ENCODE results near the gene COPS8. TPM values are rescaled to one million over a fixed set of nuclear protein-coding genes. Genes with fewer than 3 reads are reported as not detected.

COPS8 gene
- total and polyA plus RNA-seq, 5 experiments from 2014 or later, result 29.1 to 56.1 (median 51.0) TPM

DNA sequence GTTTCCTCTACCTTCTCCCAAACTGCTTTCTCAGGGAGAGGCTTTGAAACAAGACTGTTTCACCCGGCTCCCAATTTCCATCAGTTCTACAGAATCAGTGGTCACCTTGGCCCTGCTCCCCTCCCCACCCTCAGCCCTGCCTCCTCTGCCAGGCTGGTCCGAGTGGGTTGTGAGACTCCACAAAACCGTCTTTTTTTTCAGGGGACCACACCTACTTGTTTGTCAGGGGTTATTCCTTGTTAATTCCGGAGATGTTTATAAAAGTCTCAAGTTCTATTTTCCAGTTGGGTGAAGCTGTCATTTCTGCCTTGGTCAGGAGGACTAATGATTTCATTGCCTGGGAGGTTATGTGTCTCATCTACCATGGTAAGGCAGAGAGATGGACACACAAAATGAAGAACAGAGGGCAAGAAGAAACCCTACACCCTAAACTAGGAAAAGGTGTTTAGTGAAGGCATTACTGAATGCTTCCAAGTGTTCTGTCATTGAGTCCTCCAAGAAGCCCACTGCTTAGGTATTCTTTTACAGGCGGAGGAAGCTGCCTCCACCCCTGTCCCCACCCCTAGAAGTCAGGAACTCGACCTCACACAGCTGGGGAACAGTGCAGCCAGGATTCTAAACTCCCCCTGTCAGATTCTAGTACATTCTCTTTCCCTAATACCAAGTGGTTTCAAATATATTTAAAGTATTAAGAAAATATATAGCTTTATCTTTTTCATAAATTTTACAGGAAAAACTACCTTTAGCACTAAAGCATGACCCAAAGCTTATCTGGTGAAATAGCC is 46.3 kb downstream of the COPS8 start:
- Mint-ChIP-seq H3K27ac (no peak overlapping the region), H3K4me3 (no peak overlapping the region), H3K36me3 (peaks cover 0 to 7% (median 0%) of the 10 kb centered on the region in 3 donors), H3K27me3 (peaks cover 0 to 4% (median 0%) of the 10 kb centered on the region in 5 donors), H3K9me3 (no peaks in the 10 kb centered on the region), H3K4me1 (no peaks in the 10 kb centered on the region)
- POLR2A ChIA-PET, result no interaction called here
- ATAC-seq (no peak), DNase-seq (peak in 1 of 10 donors; percentile 46)

DNA sequence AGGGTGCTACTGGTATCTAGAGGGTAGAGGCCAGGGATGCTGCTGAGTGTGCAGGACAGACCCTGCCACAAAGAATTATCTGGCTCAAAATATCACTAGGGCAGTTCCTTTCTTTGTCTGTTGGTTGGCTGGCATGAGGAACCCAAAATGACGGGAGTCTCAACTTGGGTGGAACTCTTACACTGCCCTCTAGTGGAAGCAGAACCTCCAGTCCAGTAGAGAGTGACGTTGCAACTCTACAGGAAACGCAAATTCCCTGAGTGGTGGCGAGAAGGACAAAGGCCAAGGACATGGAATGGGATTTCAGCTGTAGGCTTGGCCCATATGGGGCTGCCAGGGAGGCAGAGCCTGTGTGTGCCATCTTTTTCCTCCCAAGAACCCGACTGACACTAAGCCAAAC is 47.1 kb downstream of the COPS8 start:
- Mint-ChIP-seq H3K9me3 (no peaks in the 10 kb centered on the region), H3K27me3 (peaks cover 0 to 4% (median 0%) of the 10 kb centered on the region in 5 donors), H3K4me1 (no peaks in the 10 kb centered on the region), H3K27ac (no peak overlapping the region), H3K36me3 (peaks cover 0 to 7% (median 0%) of the 10 kb centered on the region in 3 donors), H3K4me3 (no peak overlapping the region)
- POLR2A ChIA-PET, result no interaction called here
- ATAC-seq (no peak), DNase-seq (no peak)

DNA sequence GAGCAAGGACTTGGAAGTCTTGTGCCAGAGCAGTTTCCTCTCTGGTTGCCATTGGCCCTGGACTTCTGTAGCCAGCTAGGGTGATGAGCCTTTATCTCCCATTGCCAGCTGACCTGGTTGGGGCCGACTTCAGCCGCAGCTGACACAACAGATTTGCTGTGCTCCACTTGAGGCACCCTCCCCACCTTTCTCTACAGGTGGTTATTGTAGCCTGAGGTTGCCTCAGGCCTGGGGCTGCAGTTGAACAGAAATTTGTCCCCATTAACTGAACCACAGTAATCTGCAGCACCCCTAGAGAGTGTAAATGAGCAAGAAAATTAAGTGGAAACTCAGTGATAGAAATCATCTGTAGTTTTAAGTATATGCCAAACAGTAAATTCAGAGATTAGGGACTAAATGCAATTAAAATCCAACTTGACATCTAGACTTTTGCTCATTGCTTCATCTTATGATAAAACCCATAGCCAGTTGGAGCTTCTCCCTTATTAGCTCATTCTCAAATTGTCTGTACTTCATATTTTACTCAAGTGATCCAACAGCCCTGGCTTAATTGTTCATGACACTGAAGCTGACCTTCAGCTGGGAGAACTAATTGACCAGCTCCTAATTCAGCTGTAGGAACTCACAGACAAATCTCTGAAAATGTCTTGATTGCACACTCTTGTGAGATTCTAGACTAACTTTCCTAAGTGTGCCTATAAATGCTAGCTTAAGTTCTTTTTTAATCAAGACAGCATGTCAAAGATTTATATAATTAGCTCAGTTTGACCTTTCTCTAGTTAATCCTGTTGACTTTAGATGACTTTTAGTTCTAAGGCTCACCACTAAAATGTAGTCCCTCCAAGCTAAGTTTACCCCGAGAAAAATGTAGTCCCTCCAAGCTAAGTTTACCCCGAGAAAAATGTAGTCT is 48.9 kb downstream of the COPS8 start:
- POLR2A ChIA-PET, result no interaction called here
- ATAC-seq, result no peak
- H3K27me3 Mint-ChIP-seq, result peaks cover 0 to 4% (median 0%) of the 10 kb centered on the region in 5 donors
- no peak overlapping the region for H3K4me3 Mint-ChIP-seq
- H3K36me3 Mint-ChIP-seq, result peaks cover 0 to 7% (median 0%) of the 10 kb centered on the region in 3 donors
- DNase-seq, result no peak
- H3K9me3 Mint-ChIP-seq, result no peaks in the 10 kb centered on the region
- H3K27ac Mint-ChIP-seq, result no peak overlapping the region
- H3K4me1 Mint-ChIP-seq, result no peaks in the 10 kb centered on the region

DNA sequence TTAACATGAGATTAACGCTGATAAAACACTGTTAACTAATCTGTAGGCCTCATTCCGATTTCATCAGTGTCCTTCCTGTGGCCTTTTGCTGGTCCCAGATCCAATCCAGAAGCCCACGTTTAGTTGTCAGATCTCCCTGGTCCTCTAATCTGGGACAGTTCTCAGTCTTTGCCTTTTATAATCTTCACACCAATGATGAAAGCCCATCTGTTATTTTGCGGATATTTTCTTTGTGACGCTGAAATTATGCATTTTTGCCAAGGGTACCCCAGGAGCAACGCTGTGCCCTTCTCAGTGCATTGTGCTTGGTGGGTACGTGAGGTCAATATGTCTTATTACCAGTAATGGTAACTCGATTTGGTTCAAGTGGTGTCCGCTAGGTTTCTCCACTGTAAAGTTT is 51.1 kb downstream of the COPS8 start:
- no peak overlapping the region for H3K27ac Mint-ChIP-seq
- POLR2A ChIA-PET, result no interaction called here
- no peaks in the 10 kb centered on the region for H3K4me1 Mint-ChIP-seq
- no peak for DNase-seq
- no peaks in the 10 kb centered on the region for H3K9me3 Mint-ChIP-seq
- H3K4me3 Mint-ChIP-seq, result no peak overlapping the region
- ATAC-seq, result no peak
- H3K36me3 Mint-ChIP-seq, result peaks cover 0 to 7% (median 2%) of the 10 kb centered on the region in 3 donors
- peaks cover 0 to 7% (median 0%) of the 10 kb centered on the region in 5 donors for H3K27me3 Mint-ChIP-seq

DNA sequence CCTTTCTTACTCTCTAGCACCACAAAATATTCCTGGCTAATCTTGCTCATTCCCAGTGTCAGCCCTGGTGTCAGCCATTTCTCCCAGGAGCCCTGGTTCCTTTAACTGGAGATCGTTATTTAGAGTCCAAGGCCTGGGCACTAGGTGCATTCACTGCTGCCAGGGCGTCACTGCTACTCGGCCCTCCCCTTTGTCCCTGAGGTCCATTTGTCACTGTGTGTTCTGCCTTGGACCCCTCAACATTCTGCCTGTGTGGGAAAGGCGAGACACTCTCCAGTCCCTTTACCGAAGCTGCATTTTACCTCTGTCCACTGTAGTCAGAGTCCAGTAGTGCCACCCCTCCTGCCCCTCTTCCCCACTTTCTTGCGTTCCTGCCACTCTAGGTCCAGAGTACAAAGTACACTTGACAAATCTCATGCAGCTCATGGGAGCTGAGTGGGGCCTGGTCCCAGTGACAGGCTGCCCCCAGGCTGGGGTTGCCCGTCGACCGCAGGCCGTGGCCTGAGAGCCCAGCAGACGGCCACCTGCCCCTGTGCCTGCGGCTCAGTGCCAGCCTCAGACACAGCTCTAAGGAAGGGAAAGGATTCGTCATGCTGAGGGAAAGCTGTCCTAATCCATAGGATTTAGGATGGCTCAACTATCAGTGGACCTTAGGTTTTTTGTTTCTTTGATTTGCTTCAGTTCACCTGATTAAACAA is 52.1 kb downstream of the COPS8 start:
- Mint-ChIP-seq H3K27ac (no peak overlapping the region), H3K4me3 (no peak overlapping the region), H3K27me3 (peaks cover 0 to 8% (median 0%) of the 10 kb centered on the region in 5 donors), H3K4me1 (no peaks in the 10 kb centered on the region), H3K9me3 (no peaks in the 10 kb centered on the region), H3K36me3 (peaks cover 0 to 7% (median 2%) of the 10 kb centered on the region in 3 donors)
- ATAC-seq (no peak), DNase-seq (no peak)
- POLR2A ChIA-PET, result no interaction called here

DNA sequence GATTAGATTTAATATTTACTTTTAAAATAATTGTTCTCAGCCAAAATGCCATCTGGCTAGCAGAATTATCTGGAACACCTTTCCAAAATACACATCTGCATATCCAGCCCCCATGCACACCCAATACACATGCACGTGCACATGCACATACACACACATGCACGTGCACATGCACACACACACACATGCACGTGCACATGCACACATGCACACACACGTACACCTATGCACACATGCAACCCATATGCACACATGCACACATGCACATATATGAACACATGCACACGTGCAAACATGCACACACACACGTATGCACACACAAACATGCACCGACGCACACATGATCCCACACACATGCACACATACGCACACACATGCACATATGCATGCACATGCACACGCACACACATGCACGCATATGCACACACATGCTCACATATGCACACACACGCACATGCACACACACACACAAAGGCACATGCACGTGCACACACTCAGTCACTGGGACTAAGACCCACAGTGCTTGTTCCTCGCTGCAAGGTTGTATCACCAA is 53.5 kb downstream of the COPS8 start:
- POLR2A ChIA-PET, result no interaction called here
- DNase-seq (no peak), ATAC-seq (no peak)
- Mint-ChIP-seq H3K27me3 (peaks cover 0 to 6% (median 0%) of the 10 kb centered on the region in 5 donors), H3K9me3 (peaks cover 0 to 5% (median 0%) of the 10 kb centered on the region in 9 donors), H3K27ac (no peak overlapping the region), H3K4me1 (no peaks in the 10 kb centered on the region), H3K36me3 (peaks cover 2 to 6% (median 2%) of the 10 kb centered on the region in 3 donors), H3K4me3 (no peak overlapping the region)

DNA sequence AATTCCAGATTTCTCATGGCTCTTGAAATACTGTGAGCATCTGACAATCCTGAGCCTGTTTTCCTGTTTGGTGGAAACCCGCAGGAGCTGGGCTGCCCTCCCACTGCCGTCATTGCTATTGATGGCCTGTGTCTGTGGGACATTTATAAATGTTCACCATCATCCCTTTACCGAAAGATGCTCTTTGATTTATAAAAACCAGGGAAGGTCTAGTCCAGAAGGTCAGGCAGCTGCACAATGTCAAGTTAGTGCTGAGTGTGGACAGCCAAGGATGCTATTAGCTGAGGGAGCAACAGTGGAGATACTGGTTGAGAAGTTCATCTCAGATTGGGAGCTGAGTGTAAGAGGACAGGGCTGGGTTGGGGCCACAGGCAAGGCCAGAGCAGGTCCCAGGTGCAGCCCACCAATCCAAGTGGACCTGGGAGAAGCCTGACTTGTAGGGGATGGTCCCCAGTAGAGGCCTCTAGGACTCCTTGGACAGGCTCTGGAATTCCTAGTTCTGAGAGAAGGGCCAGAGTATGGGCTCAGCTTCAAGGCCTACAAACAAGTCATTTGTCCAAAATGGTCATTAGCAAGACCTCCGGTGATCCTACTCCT is 55.1 kb downstream of the COPS8 start:
- POLR2A ChIA-PET, result no interaction called here
- no peak overlapping the region for H3K4me3 Mint-ChIP-seq
- no peak overlapping the region for H3K27ac Mint-ChIP-seq
- peaks cover 0 to 18% (median 2%) of the 10 kb centered on the region in 9 donors for H3K9me3 Mint-ChIP-seq
- H3K36me3 Mint-ChIP-seq, result peaks cover 3 to 11% (median 4%) of the 10 kb centered on the region in 3 donors
- ATAC-seq (no peak), DNase-seq (no peak)
- H3K4me1 Mint-ChIP-seq, result no peaks in the 10 kb centered on the region
- H3K27me3 Mint-ChIP-seq, result peaks cover 0 to 7% (median 0%) of the 10 kb centered on the region in 5 donors

DNA sequence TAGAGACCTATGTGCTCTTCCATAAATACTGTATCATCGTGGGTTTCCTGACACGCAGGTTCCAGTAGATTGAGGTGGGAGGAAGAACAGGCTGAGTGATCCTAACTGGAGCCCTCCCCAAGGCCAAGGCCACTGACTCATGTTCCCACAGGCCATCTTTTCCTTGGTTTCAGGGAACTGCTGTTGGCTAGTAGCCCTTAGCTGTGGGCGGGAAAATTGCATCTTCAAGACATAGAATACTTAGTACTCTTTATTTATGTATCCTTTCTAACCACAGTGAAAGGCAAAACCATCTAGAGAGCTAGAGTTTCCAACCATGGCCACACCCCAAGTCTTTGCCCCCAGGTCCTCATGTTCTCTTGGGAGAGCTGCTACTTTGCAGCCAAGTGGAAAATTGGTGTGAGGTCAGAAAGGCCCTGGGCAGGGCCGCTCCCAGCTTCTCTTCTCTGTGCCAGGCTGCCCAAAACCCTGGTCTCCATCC is 55.9 kb downstream of the COPS8 start:
- no peak overlapping the region for H3K4me3 Mint-ChIP-seq
- POLR2A ChIA-PET, result no interaction called here
- ATAC-seq, result no peak
- H3K27me3 Mint-ChIP-seq, result peaks cover 0 to 7% (median 0%) of the 10 kb centered on the region in 5 donors
- H3K36me3 Mint-ChIP-seq, result peaks cover 3 to 18% (median 8%) of the 10 kb centered on the region in 3 donors
- H3K4me1 Mint-ChIP-seq, result no peaks in the 10 kb centered on the region
- no peak for DNase-seq
- peaks cover 0 to 27% (median 9%) of the 10 kb centered on the region in 9 donors for H3K9me3 Mint-ChIP-seq
- no peak overlapping the region for H3K27ac Mint-ChIP-seq

DNA sequence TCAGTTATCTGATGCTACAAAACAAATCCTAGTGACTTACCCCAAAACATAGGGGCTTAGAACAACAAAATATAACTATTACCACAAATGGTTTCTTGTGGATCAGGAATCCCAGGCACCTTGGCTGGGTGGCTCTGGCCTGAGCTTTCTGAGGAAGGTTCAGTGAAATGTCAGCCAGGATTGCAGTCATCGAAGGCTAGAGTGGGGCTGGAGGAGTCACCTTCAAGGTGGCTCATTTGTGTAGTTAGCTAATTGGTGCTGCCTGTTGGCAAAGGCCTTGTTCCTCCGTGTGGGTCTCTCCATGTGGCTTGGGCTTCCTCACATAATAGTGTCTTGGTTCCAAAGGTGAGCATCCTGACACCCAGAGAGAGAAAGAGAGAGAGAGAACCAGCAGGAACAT is 57.4 kb downstream of the COPS8 start:
- Mint-ChIP-seq H3K36me3 (peaks cover 3 to 23% (median 8%) of the 10 kb centered on the region in 3 donors), H3K9me3 (peaks cover 2 to 42% (median 22%) of the 10 kb centered on the region in 9 donors), H3K27me3 (peaks cover 0 to 7% (median 0%) of the 10 kb centered on the region in 5 donors), H3K4me3 (no peak overlapping the region), H3K4me1 (no peaks in the 10 kb centered on the region), H3K27ac (peak overlapping the region in 1 of 10 donors; percentile 6)
- POLR2A ChIA-PET, result no interaction called here
- DNase-seq (no peak), ATAC-seq (no peak)

DNA sequence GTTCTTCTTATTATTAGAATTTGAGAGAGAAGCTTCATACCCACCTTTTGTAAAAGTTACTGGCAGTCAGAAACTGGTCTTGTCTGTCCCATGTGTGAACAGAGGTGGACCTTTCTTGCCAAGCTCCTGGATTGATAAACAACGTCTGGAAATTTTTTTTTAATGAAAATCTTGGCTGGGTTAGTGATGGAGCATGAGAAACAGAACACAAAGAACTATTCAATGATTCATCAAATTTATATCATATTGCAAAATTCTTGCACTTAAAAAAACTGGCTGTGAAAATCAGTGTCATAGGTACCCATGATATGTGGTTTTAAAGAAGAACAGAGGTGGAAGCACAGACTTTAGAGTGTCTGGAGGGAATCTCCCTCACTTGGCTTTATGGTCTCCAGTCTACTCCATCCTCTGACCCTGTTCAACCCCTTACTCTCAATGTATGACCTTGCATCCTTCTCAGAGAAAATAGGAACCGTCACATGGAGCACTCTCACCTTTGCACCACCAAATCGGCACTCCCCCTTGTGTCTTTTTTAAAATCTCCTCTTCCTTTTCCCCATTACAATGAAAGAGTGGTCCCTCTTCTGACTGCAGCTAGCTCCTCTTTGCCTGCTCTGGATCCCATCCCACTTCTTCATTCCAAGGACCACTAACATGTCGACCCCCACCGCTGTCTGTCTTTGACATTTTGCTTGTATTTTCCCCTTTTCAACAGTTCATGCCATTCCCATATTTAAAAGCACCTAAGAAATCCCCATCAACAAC is 58.2 kb downstream of the COPS8 start:
- DNase-seq, result no peak
- Mint-ChIP-seq H3K4me3 (no peak overlapping the region), H3K27me3 (peaks cover 0 to 7% (median 0%) of the 10 kb centered on the region in 5 donors), H3K36me3 (peaks cover 3 to 26% (median 8%) of the 10 kb centered on the region in 3 donors), H3K4me1 (no peaks in the 10 kb centered on the region), H3K27ac (no peak overlapping the region), H3K9me3 (peaks cover 2 to 48% (median 25%) of the 10 kb centered on the region in 9 donors)
- no peak for ATAC-seq
- POLR2A ChIA-PET, result no interaction called here

DNA sequence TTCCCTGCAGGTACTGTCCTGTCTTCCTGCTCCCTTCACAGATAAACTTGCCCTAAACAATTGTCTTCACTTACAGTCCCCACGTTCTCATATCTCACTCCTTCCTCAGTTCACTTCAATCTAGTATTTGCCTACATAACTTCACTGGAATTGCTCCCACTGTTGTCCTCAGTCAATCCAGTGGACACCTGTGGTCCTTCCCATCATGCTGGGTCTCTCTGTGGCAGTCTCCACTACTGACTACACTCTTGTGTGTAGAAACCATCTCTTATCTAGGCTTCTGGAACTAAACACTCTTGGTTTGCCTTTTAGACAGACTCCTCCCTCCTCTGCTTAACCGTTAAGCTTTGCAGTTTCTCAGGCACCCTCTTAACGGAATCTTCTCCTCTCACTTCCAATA is 58.8 kb downstream of the COPS8 start:
- Mint-ChIP-seq H3K4me1 (no peaks in the 10 kb centered on the region), H3K4me3 (no peak overlapping the region), H3K27ac (no peak overlapping the region), H3K27me3 (peaks cover 0 to 7% (median 0%) of the 10 kb centered on the region in 5 donors), H3K36me3 (peaks cover 3 to 26% (median 8%) of the 10 kb centered on the region in 3 donors), H3K9me3 (peaks cover 2 to 48% (median 25%) of the 10 kb centered on the region in 9 donors)
- POLR2A ChIA-PET, result no interaction called here
- DNase-seq (no peak), ATAC-seq (no peak)

Measured in naive thymus-derived CD8-positive, alpha-beta T cell (primary cell).